Activated T-cell treated with anti-CD3 and anti-CD28 coated beads for 48 hours (primary cell): ENCODE data around the gene PROSER3.

Source experiments
- DNase-seq: peaks from one replicate; pipeline ENCODE4 v3.0.0-alpha.2; 2020; ENCODE audit warnings: low read depth

Gene PROSER3

DNA sequence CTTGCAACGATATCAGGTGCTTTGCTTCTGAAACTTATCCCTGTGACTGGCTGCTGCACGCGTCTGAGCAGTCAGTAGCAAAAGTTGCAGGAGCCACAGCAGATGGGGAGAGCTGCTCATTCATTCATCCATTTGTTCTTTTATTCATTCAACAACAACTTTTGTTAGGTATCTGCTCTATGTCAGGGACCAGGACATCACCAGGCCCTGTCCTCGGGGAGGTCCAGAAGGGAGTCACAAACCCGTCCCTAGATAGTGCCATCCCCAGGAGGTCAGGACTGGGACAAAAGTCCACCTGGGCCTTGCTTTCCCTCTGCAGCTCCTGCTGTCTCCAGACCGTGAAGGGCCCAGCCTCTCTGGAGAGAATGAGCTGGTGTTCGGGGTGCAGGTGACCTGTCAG is 20.0 kb downstream of the PROSER3 start:
- no peak for DNase-seq

DNA sequence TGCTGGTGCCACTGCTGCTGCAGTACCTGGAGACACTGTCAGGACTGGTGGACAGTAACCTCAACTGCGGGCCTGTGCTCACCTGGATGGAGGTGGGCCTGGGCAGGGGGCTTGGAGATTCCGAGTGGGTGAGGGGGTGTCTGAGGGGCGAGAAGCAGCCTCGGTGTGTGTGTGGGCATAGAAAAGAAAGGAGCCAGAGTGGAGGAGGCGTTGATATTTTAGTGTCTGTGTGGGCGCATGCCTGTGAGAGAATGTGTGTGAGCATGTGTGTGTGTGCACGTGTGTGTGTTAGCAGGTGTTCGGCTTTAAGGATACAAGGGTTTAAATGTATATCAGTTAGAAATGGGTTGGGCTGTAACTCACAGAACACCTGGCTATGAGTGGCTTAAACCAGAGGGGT is 21.1 kb downstream of the PROSER3 start:
- DNase-seq, result no peak

DNA sequence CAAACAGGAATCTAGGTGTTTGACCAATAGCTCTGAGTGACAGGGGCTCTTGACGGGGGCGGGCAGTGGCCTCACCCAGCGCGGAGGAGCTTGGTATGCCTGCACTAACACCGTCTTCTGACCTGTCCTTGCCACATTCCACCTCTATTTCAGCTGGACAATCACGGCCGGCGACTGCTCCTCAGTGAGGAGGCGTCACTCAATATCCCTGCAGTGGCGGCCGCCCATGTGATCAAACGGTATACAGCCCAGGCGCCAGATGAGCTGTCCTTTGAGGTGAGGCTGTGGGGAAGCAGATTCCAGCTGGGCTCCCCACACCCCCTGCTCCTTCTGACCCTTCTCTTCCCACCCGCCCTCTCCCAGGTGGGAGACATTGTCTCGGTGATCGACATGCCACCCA is 22.1 kb downstream of the PROSER3 start:
- DNase-seq, result no peak

DNA sequence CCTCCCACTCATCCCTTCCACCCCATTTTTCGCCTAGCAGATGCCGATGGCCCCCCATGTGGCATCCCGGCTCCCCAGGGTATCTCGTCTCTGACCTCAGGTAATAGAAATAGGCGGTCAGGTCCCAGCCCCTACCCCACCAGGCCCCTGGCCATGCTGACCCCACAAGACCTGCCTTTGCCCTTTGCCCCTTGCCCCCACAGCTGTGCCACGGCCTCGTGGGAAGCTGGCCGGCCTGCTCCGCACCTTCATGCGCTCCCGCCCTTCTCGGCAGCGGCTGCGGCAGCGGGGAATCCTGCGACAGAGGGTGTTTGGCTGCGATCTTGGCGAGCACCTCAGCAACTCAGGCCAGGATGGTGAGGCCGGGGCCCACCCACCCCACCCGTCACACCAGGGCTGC is 22.7 kb downstream of the PROSER3 start:
- no peak for DNase-seq

DNA sequence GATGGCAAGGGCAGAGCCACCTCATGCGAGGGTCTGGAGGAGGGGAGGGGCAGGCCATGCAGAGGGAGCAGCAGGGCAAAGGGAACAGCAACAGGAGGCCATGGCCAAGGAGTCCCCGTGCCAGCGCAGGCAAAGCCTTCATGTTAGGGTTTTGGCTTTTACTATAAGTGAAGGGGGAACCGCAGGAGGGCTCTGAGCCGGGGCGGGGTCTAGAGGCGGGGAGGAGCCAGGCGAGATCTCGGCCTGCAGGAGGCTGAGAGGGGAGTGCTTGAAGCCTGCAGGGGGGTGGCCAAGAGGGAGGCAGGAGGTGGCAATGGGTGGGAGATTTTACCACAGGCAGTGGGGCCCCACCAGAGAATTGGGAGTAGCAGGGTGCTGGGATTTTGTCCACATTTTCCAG is 23.7 kb downstream of the PROSER3 start:
- no peak for DNase-seq

DNA sequence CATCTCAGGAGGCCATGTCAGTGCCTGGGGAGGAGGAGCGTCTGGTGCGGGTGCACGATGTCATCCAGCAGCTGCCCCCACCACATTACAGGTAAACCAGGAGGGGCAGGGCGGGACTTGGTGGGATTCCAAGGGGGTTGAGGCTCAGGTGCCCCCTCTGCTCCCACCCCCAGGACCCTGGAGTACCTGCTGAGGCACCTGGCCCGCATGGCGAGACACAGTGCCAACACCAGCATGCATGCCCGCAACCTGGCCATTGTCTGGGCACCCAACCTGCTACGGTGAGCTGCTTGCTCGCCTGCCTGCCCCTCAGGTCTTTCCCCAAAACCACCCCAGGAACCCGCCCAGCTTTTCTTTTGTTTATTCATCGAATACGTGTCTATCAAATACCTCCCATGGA is 24.6 kb downstream of the PROSER3 start:
- no peak for DNase-seq

DNA sequence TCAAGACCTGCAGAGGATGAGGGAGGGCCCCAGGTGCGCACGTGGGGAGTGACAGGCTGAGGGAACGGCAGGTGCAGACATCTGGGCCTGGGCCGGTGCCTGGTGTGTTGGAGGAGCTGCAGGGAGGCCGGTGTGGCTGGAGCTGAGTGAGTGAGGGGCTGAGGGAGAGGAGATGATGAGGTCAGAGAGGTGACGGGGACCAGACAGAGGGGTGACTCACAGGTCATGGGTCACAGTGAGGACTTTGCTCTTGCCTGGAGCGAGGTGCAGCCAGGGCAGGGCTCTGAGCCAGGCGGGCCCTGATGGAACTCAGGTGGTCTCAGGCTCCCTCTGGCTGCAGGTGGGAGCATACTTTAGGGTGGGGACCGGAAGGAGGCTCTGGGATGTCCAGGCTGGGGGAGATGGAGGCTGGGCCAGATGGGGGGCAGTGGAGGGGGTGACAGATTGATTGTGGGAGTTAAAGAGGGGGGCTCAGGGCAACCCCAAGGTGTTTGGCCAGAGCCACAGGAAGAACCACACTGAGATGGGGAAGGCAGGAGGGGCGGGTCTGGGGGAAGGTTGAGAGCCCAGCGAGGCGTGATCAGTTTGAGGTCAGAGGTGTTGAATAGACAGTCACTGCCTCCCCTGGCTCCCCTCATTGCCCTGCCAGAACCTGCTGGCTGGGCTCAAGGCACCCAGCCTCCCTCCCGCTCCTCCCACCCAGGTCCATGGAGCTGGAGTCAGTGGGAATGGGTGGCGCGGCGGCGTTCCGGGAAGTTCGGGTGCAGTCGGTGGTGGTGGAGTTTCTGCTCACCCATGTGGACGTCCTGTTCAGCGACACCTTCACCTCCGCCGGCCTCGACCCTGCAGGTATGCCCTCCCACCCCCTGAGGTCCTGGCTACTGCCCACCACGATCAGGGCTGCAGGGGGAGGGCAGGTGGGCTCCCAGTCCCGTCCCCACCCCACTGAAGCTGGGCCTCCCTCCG is 25.8 kb downstream of the PROSER3 start:
- no peak for DNase-seq

DNA sequence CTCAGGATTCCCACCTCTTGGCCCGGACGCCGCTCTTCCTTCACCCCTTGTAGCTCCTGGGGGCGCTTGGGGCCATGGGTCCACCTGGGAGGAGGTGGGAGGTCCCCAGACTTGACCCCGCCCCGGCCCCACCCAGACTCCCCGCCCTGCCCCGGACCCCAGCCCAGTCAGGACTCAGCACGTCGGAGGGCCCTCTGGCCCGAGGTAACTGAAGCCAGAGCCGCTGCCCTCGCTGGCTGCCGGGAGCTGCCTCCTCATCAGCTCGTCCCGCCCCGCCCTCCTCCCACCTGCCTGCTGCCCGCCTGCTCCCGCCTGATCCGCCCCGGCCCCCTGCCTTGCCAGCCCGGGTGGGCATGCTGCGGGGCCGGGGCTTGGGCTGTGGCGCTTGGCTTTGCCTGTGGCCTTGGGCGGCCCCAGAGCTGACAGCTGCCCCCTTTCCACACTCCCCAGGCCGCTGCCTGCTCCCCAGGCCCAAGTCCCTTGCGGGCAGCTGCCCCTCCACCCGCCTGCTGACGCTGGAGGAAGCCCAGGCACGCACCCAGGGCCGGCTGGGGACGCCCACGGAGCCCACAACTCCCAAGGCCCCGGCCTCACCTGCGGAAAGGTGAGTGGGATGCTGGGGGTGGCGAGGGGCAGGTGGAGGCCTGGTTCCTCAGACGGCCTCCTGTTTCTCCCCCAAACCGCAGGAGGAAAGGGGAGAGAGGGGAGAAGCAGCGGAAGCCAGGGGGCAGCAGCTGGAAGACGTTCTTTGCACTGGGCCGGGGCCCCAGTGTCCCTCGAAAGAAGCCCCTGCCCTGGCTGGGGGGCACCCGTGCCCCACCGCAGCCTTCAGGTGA is 26.7 kb downstream of the PROSER3 start:
- no peak for DNase-seq

DNA sequence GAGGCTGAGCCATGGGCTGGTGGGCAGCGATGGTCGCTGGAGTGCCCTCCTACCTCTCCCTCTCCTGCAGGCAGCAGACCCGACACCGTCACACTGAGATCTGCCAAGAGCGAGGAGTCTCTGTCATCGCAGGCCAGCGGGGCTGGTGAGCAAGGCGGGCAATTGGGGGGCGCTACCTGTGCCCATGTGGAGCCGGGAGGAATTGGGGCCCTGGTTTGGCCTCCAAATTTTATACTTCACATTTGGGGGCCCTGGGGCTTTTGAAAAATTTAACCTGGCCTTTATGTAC is 27.3 kb downstream of the PROSER3 start:
- DNase-seq, result no peak

DNA sequence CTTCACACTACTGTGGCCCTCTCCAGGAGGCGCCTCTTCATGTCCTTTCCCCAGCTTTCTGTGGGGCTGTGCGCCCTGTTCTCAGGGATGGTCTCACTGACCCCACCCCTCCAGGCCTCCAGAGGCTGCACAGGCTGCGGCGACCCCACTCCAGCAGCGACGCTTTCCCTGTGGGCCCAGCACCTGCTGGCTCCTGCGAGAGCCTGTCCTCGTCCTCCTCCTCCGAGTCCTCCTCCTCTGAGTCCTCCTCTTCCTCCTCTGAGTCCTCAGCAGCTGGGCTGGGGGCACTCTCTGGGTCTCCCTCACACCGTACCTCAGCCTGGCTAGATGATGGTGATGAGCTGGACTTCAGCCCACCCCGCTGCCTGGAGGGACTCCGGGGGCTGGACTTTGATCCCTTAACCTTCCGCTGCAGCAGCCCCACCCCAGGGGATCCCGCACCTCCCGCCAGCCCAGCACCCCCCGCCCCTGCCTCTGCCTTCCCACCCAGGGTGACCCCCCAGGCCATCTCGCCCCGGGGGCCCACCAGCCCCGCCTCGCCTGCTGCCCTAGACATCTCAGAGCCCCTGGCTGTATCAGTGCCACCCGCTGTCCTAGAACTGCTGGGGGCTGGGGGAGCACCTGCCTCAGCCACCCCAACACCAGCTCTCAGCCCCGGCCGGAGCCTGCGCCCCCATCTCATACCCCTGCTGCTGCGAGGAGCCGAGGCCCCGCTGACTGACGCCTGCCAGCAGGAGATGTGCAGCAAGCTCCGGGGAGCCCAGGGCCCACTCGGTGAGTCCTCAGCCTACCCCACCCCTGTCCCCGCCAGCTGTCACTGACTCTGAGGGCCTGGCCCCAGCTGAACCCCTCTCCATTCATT is 28.6 kb downstream of the PROSER3 start:
- no peak for DNase-seq

DNA sequence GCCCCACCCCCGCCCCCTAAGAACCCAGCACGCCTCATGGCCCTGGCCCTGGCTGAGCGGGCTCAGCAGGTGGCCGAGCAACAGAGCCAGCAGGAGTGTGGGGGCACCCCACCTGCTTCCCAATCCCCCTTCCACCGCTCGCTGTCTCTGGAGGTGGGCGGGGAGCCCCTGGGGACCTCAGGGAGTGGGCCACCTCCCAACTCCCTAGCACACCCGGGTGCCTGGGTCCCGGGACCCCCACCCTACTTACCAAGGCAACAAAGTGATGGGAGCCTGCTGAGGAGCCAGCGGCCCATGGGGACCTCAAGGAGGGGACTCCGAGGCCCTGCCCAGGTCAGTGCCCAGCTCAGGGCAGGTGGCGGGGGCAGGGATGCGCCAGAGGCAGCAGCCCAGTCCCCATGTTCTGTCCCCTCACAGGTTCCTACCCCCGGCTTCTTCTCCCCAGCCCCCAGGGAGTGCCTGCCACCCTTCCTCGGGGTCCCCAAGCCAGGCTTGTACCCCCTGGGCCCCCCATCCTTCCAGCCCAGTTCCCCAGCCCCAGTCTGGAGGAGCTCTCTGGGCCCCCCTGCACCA is 29.3 kb downstream of the PROSER3 start:
- no peak for DNase-seq

DNA sequence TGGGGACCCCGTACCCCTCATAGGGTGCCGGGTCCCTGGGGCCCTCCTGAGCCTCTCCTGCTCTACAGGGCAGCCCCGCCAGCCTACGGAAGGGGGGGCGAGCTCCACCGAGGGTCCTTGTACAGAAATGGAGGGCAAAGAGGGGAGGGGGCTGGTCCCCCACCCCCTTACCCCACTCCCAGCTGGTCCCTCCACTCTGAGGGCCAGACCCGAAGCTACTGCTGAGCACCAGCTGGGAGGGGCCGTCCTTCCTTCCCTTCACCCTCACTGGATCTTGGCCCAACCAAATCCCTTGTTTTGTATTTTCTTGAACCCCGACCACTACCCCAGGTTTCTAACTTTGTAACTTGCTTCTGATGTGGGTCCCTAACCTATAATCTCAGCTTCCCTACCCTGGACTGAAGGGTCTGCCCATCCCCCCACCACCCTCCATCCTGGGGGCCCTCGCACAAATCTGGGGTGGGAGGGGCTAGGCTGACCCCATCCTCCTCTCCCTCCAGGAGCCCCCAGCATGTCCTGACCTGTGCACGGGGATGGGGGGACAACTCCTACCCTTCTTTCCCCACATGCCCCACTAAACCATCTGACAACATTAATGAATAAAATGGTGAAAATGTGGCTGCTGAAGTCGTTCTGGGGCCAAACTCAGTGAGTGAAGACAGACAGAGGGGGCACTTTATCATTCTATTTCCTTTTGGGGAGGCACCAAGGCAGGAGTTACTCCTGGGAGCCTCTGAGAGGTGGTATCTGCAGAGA is 30.4 kb downstream of the PROSER3 start:
- DNase-seq, result no peak

DNA sequence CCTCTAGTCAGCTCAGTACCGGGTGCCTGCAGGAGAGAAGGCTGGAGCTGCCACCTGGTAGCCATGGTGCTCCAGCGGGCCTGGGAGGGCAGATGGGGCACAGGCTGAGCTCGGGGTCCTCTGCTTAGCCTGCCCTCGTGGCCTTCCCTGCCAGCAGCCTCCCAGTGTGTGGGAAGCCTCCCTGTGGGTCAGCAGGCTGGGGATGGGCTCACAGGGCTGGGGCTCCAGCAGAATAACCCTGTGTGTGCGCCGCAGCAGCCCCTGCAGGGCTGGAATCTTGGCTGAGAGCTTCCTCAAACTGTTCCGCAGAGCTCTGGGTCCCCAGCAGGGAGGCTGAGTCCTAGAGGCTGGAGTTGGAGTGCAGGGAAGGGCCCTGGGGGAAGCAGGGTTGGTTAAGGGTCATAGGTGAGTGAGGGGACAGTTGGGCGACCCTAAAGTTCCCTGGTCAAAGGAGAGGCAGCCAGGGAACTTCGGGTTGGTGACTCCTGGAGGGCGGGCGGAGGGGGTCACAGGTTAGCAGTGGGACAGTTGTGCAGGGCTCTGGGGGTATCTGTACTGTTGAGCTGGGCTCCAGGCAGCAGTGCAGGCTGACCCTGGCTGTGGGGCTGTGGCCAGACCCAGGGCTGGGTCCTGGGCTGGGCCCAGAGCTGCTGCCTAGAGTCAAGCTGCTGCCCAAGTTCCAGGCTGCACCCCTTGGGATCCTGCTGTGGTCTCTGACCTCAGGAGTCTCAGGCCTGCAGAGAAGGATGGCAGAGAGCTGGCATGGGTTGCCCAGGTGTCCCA is 31.4 kb downstream of the PROSER3 start:
- no peak for DNase-seq

DNA sequence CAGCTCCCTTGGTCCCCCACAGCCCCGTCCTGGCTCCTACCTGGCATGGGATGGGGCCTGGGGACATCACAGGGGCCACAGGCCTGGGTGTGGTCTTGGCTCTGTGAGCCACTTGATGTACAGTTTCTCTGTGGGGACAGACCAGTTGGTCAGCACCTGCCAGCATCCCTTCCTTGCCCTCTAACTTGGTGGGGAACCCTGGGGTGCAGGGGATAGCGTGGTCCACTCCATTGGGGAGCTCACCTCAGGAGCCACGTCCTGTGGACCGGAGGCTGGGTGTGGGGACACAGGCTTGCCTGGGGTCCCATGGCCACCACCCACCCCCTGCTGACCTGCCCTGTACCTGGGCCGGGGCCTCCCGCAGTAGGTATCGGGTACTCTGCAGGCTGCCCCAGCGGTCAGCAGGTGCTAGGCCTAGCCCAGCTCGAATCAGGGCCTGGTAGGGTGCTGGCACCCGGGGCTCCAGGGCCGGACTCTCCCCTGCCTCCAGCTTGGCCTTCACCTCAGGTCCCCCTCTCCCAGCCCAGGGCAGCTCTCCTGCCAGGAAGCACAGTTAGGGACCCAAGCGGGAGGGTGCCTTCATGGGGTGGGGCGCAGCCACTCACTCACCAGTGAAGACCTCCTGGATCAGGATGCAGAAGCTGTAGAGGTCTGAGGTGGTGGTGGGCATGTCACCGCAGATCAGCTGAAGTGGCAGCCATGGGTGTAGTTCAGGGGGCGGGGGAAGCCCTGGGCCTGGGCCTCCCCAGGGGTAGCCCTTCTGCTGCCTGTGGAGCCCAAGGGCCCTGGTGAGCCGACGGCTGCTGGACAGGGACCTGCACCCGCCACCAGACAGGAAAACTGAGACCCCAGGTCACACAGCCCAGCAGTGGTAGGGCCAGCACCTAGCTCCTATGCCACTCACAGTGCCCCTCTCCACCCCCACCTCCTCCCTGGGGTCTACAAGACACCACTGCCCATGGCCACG is 32.3 kb downstream of the PROSER3 start:
- DNase-seq, result no peak

DNA sequence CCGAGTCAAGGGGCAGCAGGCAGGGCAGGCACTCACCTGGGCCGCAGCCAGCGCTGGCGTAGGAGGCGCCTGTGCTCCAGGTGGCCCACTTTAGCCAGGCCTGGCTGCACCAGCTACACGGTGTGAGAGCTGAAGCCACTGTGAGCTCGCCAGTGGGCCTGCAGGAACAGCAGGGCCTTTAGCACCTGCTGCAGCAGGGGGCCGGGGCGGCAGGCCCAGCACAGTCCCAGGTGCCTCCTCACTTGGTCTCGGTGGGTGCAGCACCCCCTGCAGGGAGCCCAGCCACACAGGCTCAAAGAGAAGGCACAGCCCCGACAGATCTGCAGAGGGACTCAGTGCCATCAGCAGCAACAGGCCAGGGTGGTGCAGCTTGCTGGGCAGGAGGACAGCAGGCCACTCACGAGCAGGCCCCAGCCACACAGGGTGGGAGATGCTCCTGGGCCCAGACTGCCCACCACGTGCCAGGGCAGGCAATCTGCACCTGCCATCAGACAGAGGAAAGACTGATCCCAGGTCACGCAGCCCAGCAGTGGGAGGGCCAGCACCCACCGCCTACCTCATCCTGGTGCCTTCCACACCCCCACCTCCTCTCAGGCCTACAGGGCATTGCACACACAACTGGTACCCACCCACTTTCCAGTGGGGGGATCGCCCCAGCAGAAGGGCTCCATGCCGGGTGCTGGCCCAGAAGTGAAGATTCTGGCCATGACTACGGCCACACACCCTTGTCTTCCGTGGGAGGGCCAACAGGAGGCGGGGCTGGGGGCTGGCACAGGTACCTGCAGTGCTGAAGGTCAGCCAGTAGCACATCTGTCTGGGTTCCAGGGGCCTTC is 33.2 kb downstream of the PROSER3 start:
- DNase-seq, result no peak

DNA sequence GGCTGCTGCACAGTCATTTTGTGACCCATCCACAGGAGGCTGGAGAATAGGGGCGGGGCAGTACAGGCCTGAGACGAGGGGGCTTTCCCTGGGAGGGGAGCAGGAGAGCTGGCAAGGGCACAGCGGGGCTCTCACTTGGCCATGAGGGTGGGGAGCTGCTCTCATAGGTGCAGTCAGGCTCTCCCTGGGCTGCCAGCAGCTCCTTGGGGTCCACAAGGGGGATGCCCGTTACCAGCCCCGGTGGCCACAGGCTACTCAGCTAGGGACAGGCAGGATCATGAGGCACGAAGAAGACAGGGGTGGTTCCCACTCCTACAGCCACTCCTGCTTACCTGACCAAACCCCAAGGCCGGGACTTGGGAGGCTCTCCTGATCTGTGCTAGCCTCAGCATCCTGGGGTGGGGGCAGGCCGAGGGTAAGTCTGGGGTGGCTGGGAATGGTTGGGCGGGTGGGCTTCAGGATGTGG is 33.9 kb downstream of the PROSER3 start:
- DNase-seq, result no peak

DNA sequence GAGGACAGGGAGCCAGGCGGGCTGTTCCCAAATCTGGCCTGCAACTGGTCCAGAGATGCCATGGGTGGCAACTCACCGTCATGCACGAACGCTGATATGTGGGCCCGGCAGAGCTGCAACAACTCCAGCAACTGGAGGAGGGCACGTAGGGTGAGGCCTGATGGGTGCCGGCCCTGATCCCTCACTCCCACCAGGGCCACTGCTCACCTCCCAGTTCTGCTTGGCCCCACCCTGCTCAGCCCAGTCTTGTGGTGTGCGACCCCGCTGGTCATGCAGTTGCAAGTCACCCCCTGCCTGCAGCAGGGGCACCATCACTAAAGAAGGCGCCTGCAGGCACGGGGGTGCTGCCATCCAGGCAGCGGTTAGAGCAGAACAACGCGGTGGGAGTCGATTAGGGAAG is 34.3 kb downstream of the PROSER3 start:
- DNase-seq, result no peak

DNA sequence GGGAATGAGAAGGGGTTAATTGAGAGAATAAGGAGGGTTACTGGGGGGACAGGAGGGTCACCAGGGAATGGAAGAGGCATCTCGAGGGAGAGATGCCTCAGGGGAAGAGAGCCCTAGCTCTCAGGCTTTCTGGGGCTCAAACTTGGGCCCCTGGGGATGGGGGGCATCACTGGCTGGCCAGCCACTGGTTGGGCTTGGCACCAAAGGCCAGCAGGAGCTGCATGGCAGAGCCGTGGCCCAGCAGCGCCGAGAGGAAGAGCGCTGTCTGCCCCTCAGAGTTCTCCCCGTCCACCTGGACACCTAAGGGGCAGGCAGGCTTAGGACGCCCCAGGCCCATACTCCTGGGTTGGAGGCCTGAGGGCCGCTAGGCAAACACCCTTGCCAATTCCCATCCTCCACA is 34.9 kb downstream of the PROSER3 start:
- DNase-seq, result no peak
